Activated T-cell treated with anti-CD3 and anti-CD28 coated beads, Interleukin-2, amount 50 U/mL, for 48 hours (primary cell): Measurements from ENCODE around the gene MLLT10.

Experiments
- DNase-seq, 2 experiments: peaks; one replicate each; pipeline ENCODE4 v3.0.0-alpha.2; 2020

Gene MLLT10

GRCh38 chr10:21749788-21750187 lies 215.8 kb downstream of the MLLT10 start:
- DNase-seq, result no peak

GRCh38 chr10:21750424-21750823 lies 216.4 kb downstream of the MLLT10 start:
- DNase-seq, result no peak

- no peak for DNase-seq
Measured at GRCh38 chr10:21751341-21752310, 217.6 kb downstream of the MLLT10 start.

- DNase-seq, result no peak
Measured at GRCh38 chr10:21753497-21754270, 219.7 kb downstream of the MLLT10 start.

- DNase-seq, result no peak
Measured at GRCh38 chr10:21754410-21755011, 220.5 kb downstream of the MLLT10 start.

GRCh38 chr10:21756707-21757106 lies 222.7 kb downstream of the MLLT10 start:
- no peak for DNase-seq

- DNase-seq, result no peak
Measured at GRCh38 chr10:21757185-21757901, 223.3 kb downstream of the MLLT10 start.

- no peak for DNase-seq
Measured at GRCh38 chr10:21758239-21758638, 224.2 kb downstream of the MLLT10 start.

GRCh38 chr10:21758696-21759095 lies 224.7 kb downstream of the MLLT10 start:
- no peak for DNase-seq

- no peak for DNase-seq
Measured at GRCh38 chr10:21759232-21759631, 225.2 kb downstream of the MLLT10 start.

- no peak for DNase-seq
Measured at GRCh38 chr10:21760332-21760731, 226.3 kb downstream of the MLLT10 start.

- no peak for DNase-seq
Measured at GRCh38 chr10:21764466-21765189, 230.6 kb downstream of the MLLT10 start.

GRCh38 chr10:21769041-21769440 lies 235.0 kb downstream of the MLLT10 start:
- no peak for DNase-seq

- DNase-seq, result no peak
Measured at GRCh38 chr10:21771219-21771618, 237.2 kb downstream of the MLLT10 start.

- no peak for DNase-seq
Measured at GRCh38 chr10:21776883-21777282, 242.9 kb downstream of the MLLT10 start.

- DNase-seq, result no peak
Measured at GRCh38 chr10:21791276-21791675, 257.2 kb downstream of the MLLT10 start.
